Measurements from ENCODE around the gene TRIO. TPM values are rescaled to one million over a fixed set of nuclear protein-coding genes. Genes with fewer than 3 reads are reported as not detected.
A peak's percentile ranks its signal among the peaks of the same experiment; 100 is the strongest.

The TRIO gene
- total and polyA plus RNA-seq, 11 donors = 35.2 to 99.1 (median 58.4) TPM

DNA sequence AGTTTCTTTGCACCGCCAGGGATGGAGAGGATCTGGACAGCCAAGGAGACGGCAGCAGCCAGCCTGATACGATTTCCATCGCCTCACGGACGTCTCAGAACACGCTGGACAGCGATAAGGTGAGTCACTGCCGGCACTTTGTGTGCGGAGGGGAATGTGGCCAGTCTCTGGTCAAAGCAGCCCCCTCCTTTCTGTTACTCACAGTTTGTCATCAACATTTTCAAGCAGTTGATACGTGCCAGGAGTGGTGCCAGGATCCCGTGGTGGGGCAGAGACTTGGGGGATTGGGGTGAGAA is 263.4 kb downstream of the TRIO start:
- Histone ChIP-seq H3K4me1 (peaks cover 0 to 49% (median 21%) of the 10 kb centered on the region in 12 donors), H3K27ac (peak overlapping the region in 8 of 12 donors; percentile 28 to 75 (median 60)), H3K36me3 (peaks cover 0 to 69% (median 54%) of the 10 kb centered on the region in 9 donors), H3K9me3 (no peaks in the 10 kb centered on the region), H3K27me3 (no peaks in the 10 kb centered on the region), H3K4me3 (no peak overlapping the region)
- TF ChIP-seq, protein P1, sequence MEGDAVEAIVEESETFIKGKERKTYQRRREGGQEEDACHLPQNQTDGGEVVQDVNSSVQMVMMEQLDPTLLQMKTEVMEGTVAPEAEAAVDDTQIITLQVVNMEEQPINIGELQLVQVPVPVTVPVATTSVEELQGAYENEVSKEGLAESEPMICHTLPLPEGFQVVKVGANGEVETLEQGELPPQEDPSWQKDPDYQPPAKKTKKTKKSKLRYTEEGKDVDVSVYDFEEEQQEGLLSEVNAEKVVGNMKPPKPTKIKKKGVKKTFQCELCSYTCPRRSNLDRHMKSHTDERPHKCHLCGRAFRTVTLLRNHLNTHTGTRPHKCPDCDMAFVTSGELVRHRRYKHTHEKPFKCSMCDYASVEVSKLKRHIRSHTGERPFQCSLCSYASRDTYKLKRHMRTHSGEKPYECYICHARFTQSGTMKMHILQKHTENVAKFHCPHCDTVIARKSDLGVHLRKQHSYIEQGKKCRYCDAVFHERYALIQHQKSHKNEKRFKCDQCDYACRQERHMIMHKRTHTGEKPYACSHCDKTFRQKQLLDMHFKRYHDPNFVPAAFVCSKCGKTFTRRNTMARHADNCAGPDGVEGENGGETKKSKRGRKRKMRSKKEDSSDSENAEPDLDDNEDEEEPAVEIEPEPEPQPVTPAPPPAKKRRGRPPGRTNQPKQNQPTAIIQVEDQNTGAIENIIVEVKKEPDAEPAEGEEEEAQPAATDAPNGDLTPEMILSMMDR (IDR thresholded peaks at IDR 0.05) = no peak
- TF ChIP-seq POLR2A (IDR thresholded peaks at IDR 0.05) = no peak
- peak in 2 of 4 donors; percentile 16 to 40 for ATAC-seq
- 60 to 73% (median 63%) methylated on average over 2 to 12 of the region's 12 CpGs for WGBS, 4 donors
- DNase-seq = peak in 1 of 5 donors; percentile 50
- intact Hi-C loops (cut with DNase I) = loop anchor here in 5 of 10 donors (5.0 to 10.0 kb wide), 4 partner anchors 41 to 608 kb away; no protein-coding TSS in a partner anchor

DNA sequence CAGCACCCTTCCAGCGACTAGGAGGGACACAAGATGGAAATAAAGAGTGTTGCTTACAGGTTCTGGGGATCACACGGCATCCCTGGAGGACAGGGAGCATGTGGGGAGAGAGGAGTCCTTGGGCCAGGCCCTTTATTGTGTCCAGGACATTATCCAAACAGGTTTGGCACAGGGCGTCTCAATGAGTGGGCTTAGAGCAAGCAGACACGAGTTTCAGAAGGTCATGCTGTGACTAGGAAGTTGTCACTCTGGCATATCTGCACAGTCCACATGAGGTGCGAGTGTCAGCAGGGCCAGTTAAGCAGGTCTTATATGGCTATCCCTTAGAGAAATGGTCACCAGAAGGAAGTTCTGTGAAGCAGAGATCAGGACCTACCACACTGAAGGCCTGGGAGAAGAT is 263.9 kb downstream of the TRIO start:
- H3K9me3 ChIP-seq = no peaks in the 10 kb centered on the region
- no peak overlapping the region for H3K4me3 ChIP-seq
- no peak for DNase-seq
- TF ChIP-seq, protein P1 (IDR thresholded peaks at IDR 0.05) = no peak
- no peak for TF ChIP-seq POLR2A (IDR thresholded peaks at IDR 0.05)
- H3K4me1 ChIP-seq = peaks cover 0 to 49% (median 20%) of the 10 kb centered on the region in 12 donors
- 49 to 60% (median 56%) methylated on average over 5 of the region's 5 CpGs for WGBS, 4 donors
- peak overlapping the region; percentile 7 to 80 (median 53) for H3K27ac ChIP-seq
- H3K27me3 ChIP-seq = no peaks in the 10 kb centered on the region
- peaks cover 0 to 71% (median 58%) of the 10 kb centered on the region in 9 donors for H3K36me3 ChIP-seq
- ATAC-seq = peak in 3 of 4 donors; percentile 10 to 63 (median 24)
- intact Hi-C loops (cut with DNase I) = loop anchor here in 5 of 10 donors (5.0 to 10.0 kb wide), 4 partner anchors 40 to 608 kb away; no protein-coding TSS in a partner anchor

DNA sequence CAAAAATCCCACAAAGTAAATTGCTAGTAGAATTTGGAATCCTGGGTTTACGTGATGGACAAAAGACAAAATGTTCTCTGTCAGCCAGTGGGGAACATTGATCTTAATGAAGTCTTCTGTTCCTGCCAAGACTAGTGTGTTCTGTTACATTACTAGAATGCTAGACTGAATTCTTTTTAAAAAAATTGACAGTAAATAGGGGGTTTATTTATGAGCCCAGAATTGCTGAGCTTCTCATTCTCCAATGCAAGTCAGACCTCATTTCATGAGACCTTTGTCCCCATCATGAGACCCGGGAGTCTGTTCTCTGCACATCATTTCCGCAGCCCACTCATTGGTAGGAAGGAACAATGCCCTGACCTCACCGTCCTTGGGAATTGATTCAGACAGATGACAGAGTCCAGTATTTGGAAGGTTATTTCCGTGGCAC is 264.6 kb downstream of the TRIO start:
- intact Hi-C loops (cut with DNase I) = loop anchor here in 5 of 10 donors (5.0 to 10.0 kb wide), 4 partner anchors 40 to 607 kb away; no protein-coding TSS in a partner anchor
- DNase-seq (peak in 2 of 5 donors; percentile 39 to 42), ATAC-seq (peak; percentile 40 to 71 (median 53))
- H3K4me3 ChIP-seq = no peak overlapping the region
- peaks cover 0 to 75% (median 65%) of the 10 kb centered on the region in 9 donors for H3K36me3 ChIP-seq
- peak overlapping the region in 10 of 12 donors; percentile 9 to 80 (median 60) for H3K27ac ChIP-seq
- WGBS, 4 donors = 41 to 58% (median 47%) methylated on average over 5 of the region's 5 CpGs
- H3K9me3 ChIP-seq = no peaks in the 10 kb centered on the region
- TF ChIP-seq, protein P1 (IDR thresholded peaks at IDR 0.05) = no peak
- TF ChIP-seq POLR2A (IDR thresholded peaks at IDR 0.05) = no peak
- peaks cover 0 to 49% (median 20%) of the 10 kb centered on the region in 12 donors for H3K4me1 ChIP-seq
- H3K27me3 ChIP-seq = no peaks in the 10 kb centered on the region

DNA sequence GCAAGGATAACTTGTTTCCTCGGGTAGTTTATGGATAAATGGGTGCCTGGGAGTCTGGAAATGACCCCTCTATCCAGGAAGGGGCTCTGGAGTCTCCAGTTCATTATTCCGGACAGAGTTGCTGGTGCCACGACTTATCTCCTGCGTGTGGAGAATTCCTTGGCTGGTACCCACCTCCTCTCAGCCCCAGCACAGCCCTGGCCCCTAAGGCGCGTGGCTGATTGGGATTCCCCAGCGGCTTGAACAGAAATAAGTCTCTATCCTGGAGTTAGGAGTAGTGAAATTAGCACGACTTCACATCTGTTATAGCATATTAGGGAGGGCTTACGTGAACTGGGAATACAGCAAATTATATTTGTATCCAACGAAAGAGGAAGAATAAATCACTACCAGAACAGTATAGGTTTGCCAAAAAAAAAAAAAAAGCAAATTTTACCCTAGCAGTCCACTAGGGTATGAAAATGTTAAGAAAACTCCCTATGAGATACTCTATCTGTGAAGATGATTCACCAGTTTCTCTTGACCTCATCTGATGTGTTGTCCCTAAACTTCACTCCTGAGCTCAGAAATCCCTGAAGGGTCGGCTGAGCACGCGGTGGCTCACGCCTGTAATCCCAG is 265.9 kb downstream of the TRIO start:
- TF ChIP-seq, protein P1 (IDR thresholded peaks at IDR 0.05) = peak in 1 of 12 donors; percentile 11
- TF ChIP-seq POLR2A (IDR thresholded peaks at IDR 0.05) = no peak
- Histone ChIP-seq H3K4me3 (no peak overlapping the region), H3K4me1 (peaks cover 0 to 49% (median 20%) of the 10 kb centered on the region in 12 donors), H3K27me3 (no peaks in the 10 kb centered on the region), H3K36me3 (peaks cover 0 to 87% (median 79%) of the 10 kb centered on the region in 9 donors), H3K27ac (peak overlapping the region in 9 of 12 donors; percentile 18 to 75 (median 53)), H3K9me3 (no peaks in the 10 kb centered on the region)
- ATAC-seq = peak in 3 of 4 donors; percentile 26 to 43 (median 32)
- intact Hi-C loops (cut with DNase I) = loop anchor here in 5 of 10 donors (5.0 to 10.0 kb wide), 4 partner anchors 38 to 606 kb away; no protein-coding TSS in a partner anchor
- WGBS, 4 donors = 59 to 71% (median 65%) methylated on average over 14 of the region's 14 CpGs
- DNase-seq = no peak
